HepG2 (cell line): ENCODE results near the gene PYDC2. TPM values are rescaled to one million over a fixed set of nuclear protein-coding genes. Genes with fewer than 3 reads are reported as not detected.

ENCODE experiments used
- ATAC-seq: fragments of 200-7000 bp; cut with Tn5 transposase; 3 replicates; pipeline ENCODE4 v1.9.1; 2020; ENCODE audit warnings: mild to moderate bottlenecking, moderate library complexity
- BruUV-seq: library from RNA; stranded (reverse); fragments of 400-500 nt; replicated peaks from 2 replicates; lab custom pipeline; 2021; lab: Mats Ljungman, UMichigan
- CTCF ChIA-PET: fragments of 300-600 bp; formaldehyde crosslinking; extraction: SDS; loops from one replicate; lab custom pipeline; 2021; ENCODE audit warnings: low total read pairs, inconsistent platforms, low intra/inter-chr PET ratio; lab: Yijun Ruan, JAX
- POLR2A ChIA-PET: fragments of 350-600 bp; sonication (Branson Sonifier 250); formaldehyde crosslinking; loops from one replicate; lab custom pipeline; 2020; ENCODE audit warnings: antibody characterized with exemption, inconsistent platforms; lab: Yijun Ruan, JAX
- DNase-seq: peaks from one replicate; pipeline ENCODE4 v3.0.0-alpha.2; 2015; ENCODE audit warnings: low spot score
- FAIRE-seq: peaks from 3 replicates; lab custom pipeline; 2011; peaks lifted over from hg19 to GRCh38; lab: Jason Lieb, UNC
- H2AFZ ChIP-seq: one replicate; pipeline ENCODE4 v1.6.1; 2011; ENCODE audit warnings: low read length, inconsistent platforms
- H3K27ac ChIP-seq: fragments of 300-600 bp; 3 replicates; pipeline ENCODE4 v1.8.0; 2011; ENCODE audit warnings: mixed run types, mild to moderate bottlenecking, mixed read lengths, low read length, inconsistent platforms; ENCODE audit not compliant: insufficient read depth; ENCODE audit errors: extremely low read length
- H3K27me3 ChIP-seq, 2 experiments: fragments of 200-600 bp in 1 of 2; 2 replicates in 1 of 2; 3 replicates in 1 of 2; pipeline versions ENCODE4 v1.6.0 to v1.8.0; 2011; ENCODE audit warnings: low read length in 2 of 2, mild to moderate bottlenecking in 2 of 2, moderate library complexity in 2 of 2, inconsistent platforms in 1 of 2; ENCODE audit not compliant: insufficient read depth in 2 of 2, control insufficient read depth in 1 of 2
- H3K36me3 ChIP-seq, 2 experiments: fragments of 200-600 bp in 1 of 2; replicated peaks in 1 of 2; 2 replicates in 1 of 2; 3 replicates in 1 of 2; pipeline versions ENCODE4 v1.5.1 to v1.8.0; 2011; ENCODE audit warnings: low read length in 2 of 2, inconsistent platforms in 1 of 2; ENCODE audit not compliant: insufficient read depth in 2 of 2, control insufficient read depth in 1 of 2
- H3K4me1 ChIP-seq: 2 replicates; pipeline ENCODE4 v1.5.1; 2012; ENCODE audit warnings: low read length, inconsistent platforms; ENCODE audit not compliant: insufficient read depth
- H3K4me2 ChIP-seq: 2 replicates; pipeline ENCODE4 v1.6.0; 2011; ENCODE audit warnings: low read depth, low read length, inconsistent platforms
- H3K4me3 ChIP-seq, 3 experiments: fragments of 200-600 bp in 1 of 3; sonication (generic), shearing (Covaris generic) in 1 of 3; replicated peaks in 1 of 3; 2 replicates each; pipeline ENCODE4 v1.5.1; 2011 to 2016; ENCODE audit warnings: low read length in 3 of 3, inconsistent platforms in 2 of 3, low read depth in 2 of 3, mild to moderate bottlenecking in 2 of 3, control low read depth in 1 of 3, mixed read lengths in 1 of 3; ENCODE audit not compliant: insufficient read depth in 1 of 3
- H3K79me2 ChIP-seq: one replicate; pipeline ENCODE4 v1.6.1; 2011; ENCODE audit warnings: low read length, inconsistent platforms; ENCODE audit not compliant: insufficient read depth
- H3K9ac ChIP-seq: 2 replicates; pipeline ENCODE4 v1.6.0; 2011; ENCODE audit warnings: mild to moderate bottlenecking, low read depth, low read length, inconsistent platforms; ENCODE audit not compliant: insufficient read depth
- H3K9me3 ChIP-seq: 2 replicates; pipeline ENCODE4 v1.5.1; 2012; ENCODE audit warnings: mild to moderate bottlenecking, low read length
- H4K20me1 ChIP-seq: 2 replicates; pipeline ENCODE4 v1.6.0; 2011; ENCODE audit warnings: inconsistent platforms, mild to moderate bottlenecking, low read length, moderate library complexity; ENCODE audit not compliant: insufficient read depth
- DPF2 ChIP-seq: sonication (generic); formaldehyde crosslinking; IDR thresholded peaks from 2 replicates; pipeline ENCODE4 v1.4.0; 2020; ENCODE audit warnings: mild to moderate bottlenecking, low read depth, missing genetic modification reagents, borderline replicate concordance
- JUND ChIP-seq: sonication (generic); formaldehyde crosslinking; IDR thresholded peaks from 2 replicates; pipeline ENCODE4 v1.8.0; 2022; ENCODE audit warnings: mild to moderate bottlenecking, missing genetic modification reagents
- KIAA2018 ChIP-seq: sonication (generic); formaldehyde crosslinking; IDR thresholded peaks from 2 replicates; pipeline ENCODE4 v1.5.0; 2020; ENCODE audit warnings: mild to moderate bottlenecking, missing genetic modification reagents, borderline replicate concordance
- MIXL1 ChIP-seq: IDR thresholded peaks from 2 replicates; pipeline ENCODE4 v1.6.1; 2016
- NR3C1 ChIP-seq: sonication (generic); formaldehyde crosslinking; IDR thresholded peaks from 2 replicates; pipeline ENCODE4 v1.4.0; 2020; ENCODE audit warnings: missing genetic modification reagents
- TEAD2 ChIP-seq: sonication (generic); formaldehyde crosslinking; IDR thresholded peaks from 2 replicates; pipeline ENCODE4 v1.9.0; 2021; ENCODE audit warnings: missing genetic modification reagents
- ZFP36L1 ChIP-seq: sonication (generic); formaldehyde crosslinking; IDR thresholded peaks from 2 replicates; pipeline ENCODE4 v1.8.0; 2022; ENCODE audit warnings: mild to moderate bottlenecking, missing genetic modification reagents, moderate library complexity
- ZNF317 ChIP-seq: sonication (generic); formaldehyde crosslinking; IDR thresholded peaks from 2 replicates; pipeline ENCODE4 v1.5.0; 2020; ENCODE audit warnings: mild to moderate bottlenecking, missing genetic modification reagents
- in situ Hi-C: cut with HindIII; loops from 2 replicates; pipeline ENCODE4 v1.10.0; 2017; ENCODE audit warnings: low pct_unique_long_range_greater_than_20kb; ENCODE audit not compliant: extremely low pct_ligation_motif_present
- intact Hi-C: fragments of 100-400 bp; cut with micrococcal nuclease; formaldehyde crosslinking; loops from one replicate; pipeline ENCODE4 v1.10.0; 2022; ENCODE audit not compliant: unreplicated experiment
- polyA plus RNA-seq, 8 experiments: library from polyadenylated mRNA; depleted of rRNA in 3 of 8; stranded (reverse) in 7 of 8; unstranded in 1 of 8; fragments of >200 nt; fragmentation: Illumina TruSeq in 4 of 8; extraction: Trizol in 4 of 8; gene quantifications; 2 replicates each; pipeline versions ENCODE4 v1.2.1 to v1.2.3, GENCODE V29; 2011 to 2016; ENCODE audit warnings: low read depth in 4 of 8, missing spikeins in 1 of 8, mixed read lengths in 1 of 8; ENCODE audit not compliant: insufficient read depth in 1 of 8
- total RNA-seq, 5 experiments: library from RNA; depleted of rRNA; stranded (reverse); fragments of >200 nt; fragmentation: Illumina TruSeq; extraction: Trizol; gene quantifications; 2 replicates each; pipeline ENCODE4 v1.2.3, GENCODE V29; 2016; ENCODE audit warnings: low read depth in 1 of 5

PYDC2 gene
- total and polyA plus RNA-seq, 2 of the 13 experiments (the other 11 are each of a cell fraction or from before 2014, with no cell fraction given), result not detected

- TF ChIP-seq DPF2 (CRISPR knock-in tag), result no peak
- TF ChIP-seq TEAD2 (CRISPR knock-in tag), result no peak
- TF ChIP-seq KIAA2018 (CRISPR knock-in tag), result no peak
- no peak for TF ChIP-seq ZFP36L1 (CRISPR knock-in tag)
- no peak for TF ChIP-seq ZNF317
Measured at GRCh38 chr3:191492601-191493000, 31.6 kb downstream of the PYDC2 start (continued).

DNA sequence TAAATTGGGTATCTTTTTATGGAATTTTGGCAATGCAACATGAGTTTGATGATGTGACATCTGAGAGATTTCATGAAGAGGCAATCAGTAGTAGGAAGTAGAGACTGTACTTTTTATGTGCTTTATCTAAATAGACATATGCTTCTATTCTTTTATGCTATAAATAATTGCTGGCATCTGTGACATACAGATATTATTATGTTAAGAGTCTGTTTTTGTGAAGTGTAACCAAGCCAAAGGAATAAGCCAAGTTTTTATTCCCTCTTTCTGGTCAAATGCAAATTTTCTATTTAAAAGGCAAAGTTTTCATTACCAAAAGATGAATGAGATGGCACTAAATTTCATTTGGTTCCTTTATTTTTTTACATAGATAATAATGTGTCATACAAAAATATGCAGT lies 32.4 kb downstream of the PYDC2 start:
- H3K27me3 ChIP-seq, result no peaks in the 10 kb centered on the region
- TF ChIP-seq JUND, result no peak
- no peak for TF ChIP-seq NR3C1 (CRISPR knock-in tag)
- no peak for TF ChIP-seq MIXL1
- TF ChIP-seq, all 625 proteins: peak for 0
- Histone ChIP-seq H3K4me2 (no peak overlapping the region), H3K79me2 (no peaks in the 10 kb centered on the region), H2AFZ (no peak overlapping the region), H3K4me1 (no peaks in the 10 kb centered on the region), H3K36me3 (no peaks in the 10 kb centered on the region), H3K9ac (no peak overlapping the region), H4K20me1 (no peaks in the 10 kb centered on the region), H3K4me3 (no peak overlapping the region), H3K9me3 (no peaks in the 10 kb centered on the region), H3K27ac (no peak overlapping the region)
- in situ Hi-C loops, result no loop called here
- POLR2A ChIA-PET, result no interaction called here
- intact Hi-C loops, result no loop called here
- FAIRE-seq (no peak), ATAC-seq (no peak), DNase-seq (no peak)
- CTCF ChIA-PET, result no interaction called here
- BruUV-seq, result no TSS peak
